ENCODE data around the gene LDHB.

DNA sequence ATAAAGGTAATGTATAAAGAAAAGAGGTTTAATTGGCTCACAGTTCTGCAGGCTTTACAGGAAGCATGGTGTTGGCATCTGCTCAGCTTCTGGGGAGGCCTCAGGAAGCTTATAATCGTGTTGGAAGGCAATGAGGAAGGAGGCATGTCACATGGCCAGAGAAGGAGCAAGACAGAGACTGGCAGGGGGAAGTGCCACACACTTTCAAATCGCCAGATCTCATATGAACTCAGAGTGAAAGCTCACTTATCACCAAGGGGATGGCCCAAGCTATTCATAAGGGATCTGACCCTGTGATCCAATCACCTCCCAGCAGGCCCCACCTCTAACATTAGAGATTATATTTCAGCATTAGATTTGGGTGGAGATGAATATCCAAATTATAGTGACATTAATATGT lies 26.3 kb downstream of the LDHB start:
- TF ChIP-seq CTCF (IDR thresholded peaks at IDR 0.05) = no peak
- no peak for TF ChIP-seq POLR2A (IDR thresholded peaks at IDR 0.05)
